Testis (tissue), 3 donors: ENCODE measurements around the gene NANS. TPM values are rescaled to one million over a fixed set of nuclear protein-coding genes. Genes with fewer than 3 reads are reported as not detected.
"Not testable (repeated sequence)": the region's sequence is repeated elsewhere in the genome, so short reads cannot be mapped to it uniquely, and the experiment has no call there.

ENCODE experiments used
- DNase-seq: peaks from one replicate; pipeline ENCODE4 v3.0.0-alpha.2; 2019
- H3K27ac ChIP-seq, 2 donors: fragments of 200-600 bp; sonication (generic); one replicate each; pipeline ENCODE4 v1.5.1; 2019
- H3K27me3 ChIP-seq: fragments of 200-600 bp; sonication (generic); one replicate; pipeline ENCODE4 v1.5.1; 2019
- H3K36me3 ChIP-seq: fragments of 200-600 bp; sonication (generic); one replicate; pipeline ENCODE4 v1.5.1; 2017; ENCODE audit warnings: low read depth; ENCODE audit errors: missing control alignments
- H3K4me1 ChIP-seq: fragments of 200-600 bp; sonication (generic); one replicate; pipeline ENCODE4 v1.5.1; 2019
- H3K4me3 ChIP-seq, 2 donors: fragments of 200-600 bp; sonication (generic); one replicate each; pipeline ENCODE4 v1.5.1; 2017 to 2019
- H3K9me3 ChIP-seq: fragments of 200-600 bp; sonication (generic); one replicate; pipeline ENCODE4 v1.5.1; 2017
- CTCF ChIP-seq, 3 experiments: fragments of 450-650 bp in 2 of 3; fragments of 200-600 bp in 1 of 3; sonication (generic) in 1 of 3; IDR thresholded peaks; one replicate each; pipeline ENCODE4 v1.5.1; 2016 to 2019; ENCODE audit warnings: antibody characterized with exemption in 3 of 3, mild to moderate bottlenecking in 2 of 3, moderate library complexity in 1 of 3
- POLR2A ChIP-seq: fragments of 450-650 bp; IDR thresholded peaks from one replicate; pipeline ENCODE4 v1.6.1; 2017; ENCODE audit warnings: antibody characterized with exemption, mild to moderate bottlenecking, moderate library complexity
- WGBS, 2 donors: methylation state at CpG; one replicate each; pipeline ENCODE4 v1.1.5; 2018; 5-methylcytosine and 5-hydroxymethylcytosine counted together
- intact Hi-C: fragments of 100-400 bp; cut with DNase I; formaldehyde crosslinking; loops from one replicate; pipeline ENCODE4 v1.15.1; 2023; ENCODE audit warnings: low total_unique reads
- polyA plus RNA-seq: library from polyadenylated mRNA; stranded (reverse); fragments of 350-450 nt; fragmentation: Illumina TruSeq; extraction: RNeasy Lipid Tissue Mini Kit (QIAGEN cat#74804); gene quantifications from one replicate; pipeline ENCODE4 v1.2.3, GENCODE V29; 2014; ENCODE audit warnings: low read depth, low replicate concordance; ENCODE audit not compliant: insufficient read depth
- total RNA-seq, 2 donors: library from RNA; depleted of rRNA; stranded (reverse); fragments of >200 nt; gene quantifications; one replicate each; pipeline ENCODE4 v1.2.3, GENCODE V29; 2016

NANS gene
- total and polyA plus RNA-seq, 3 donors from 2014 or later: 34.7 to 82.5 (median 66.5) TPM

- WGBS, 2 donors: 52 to 53% methylated on average over 5 of the region's 5 CpGs
- Histone ChIP-seq H3K9me3 (no peaks in the 10 kb centered on the region), H3K27ac (peak overlapping the region in 1 of 2 donors; percentile 50), H3K4me1 (peaks cover 4% of the 10 kb centered on the region), H3K36me3 (no peaks in the 10 kb centered on the region), H3K4me3 (peak overlapping the region; percentile 65 to 68), H3K27me3 (no peaks in the 10 kb centered on the region)
- peak; percentile 61 for DNase-seq
- TF ChIP-seq CTCF (IDR thresholded peaks at IDR 0.05) (peak in 1 of 3 experiments; percentile 13), POLR2A (no peak)
- intact Hi-C loops: no loop called here
These were observed 61.6 kb downstream of the NANS start for GRCh38 chr9:98117984-98118639.

- TF ChIP-seq CTCF (IDR thresholded peaks at IDR 0.05) (no peak), POLR2A (no peak)
- peak; percentile 41 for DNase-seq
- Histone ChIP-seq H3K27me3 (no peaks in the 10 kb centered on the region), H3K27ac (peak within 1 kb of the TSS; percentile 34 to 50), H3K4me3 (peak within 1 kb of the TSS; percentile 65 to 68), H3K9me3 (no peaks in the 10 kb centered on the region), H3K4me1 (peaks cover 4% of the 10 kb centered on the region), H3K36me3 (no peaks in the 10 kb centered on the region)
- 5 to 11% methylated on average over 27 to 51 of the region's 71 CpGs for WGBS, 2 donors
- intact Hi-C loops: no loop called here
These were observed 62.4 kb downstream of the NANS start, which contains the start of gene TRIM14 for GRCh38 chr9:98118640-98119601. TSS of gene TRIM14 (minus strand) at chr9:98119222. CDS start at chr9:98119188, 34 bp downstream.

GRCh38 chr9:98120476-98120875 is 63.9 kb downstream of the NANS start:
- Histone ChIP-seq H3K36me3 (no peaks in the 10 kb centered on the region), H3K4me3 (no peak overlapping the region), H3K27ac (no peak overlapping the region), H3K27me3 (no peaks in the 10 kb centered on the region), H3K4me1 (peaks cover 4% of the 10 kb centered on the region), H3K9me3 (no peaks in the 10 kb centered on the region)
- TF ChIP-seq POLR2A (no peak), CTCF (IDR thresholded peaks at IDR 0.05) (no peak)
- intact Hi-C loops: no loop called here
- WGBS, 2 donors: 42 to 63% methylated on average over 3 of the region's 3 CpGs
- DNase-seq: no peak

- Histone ChIP-seq H3K36me3 (no peaks in the 10 kb centered on the region), H3K27me3 (no peaks in the 10 kb centered on the region), H3K9me3 (no peaks in the 10 kb centered on the region), H3K4me3 (no peak overlapping the region), H3K4me1 (peaks cover 4% of the 10 kb centered on the region), H3K27ac (peak overlapping the region in 1 of 2 donors; percentile 8)
- 18 to 33% methylated on average over 3 of the region's 3 CpGs for WGBS, 2 donors
- DNase-seq: peak; percentile 54
- TF ChIP-seq CTCF (IDR thresholded peaks at IDR 0.05) (peak in 2 of 3 experiments; percentile 15 to 19), POLR2A (no peak)
- intact Hi-C loops: no loop called here
These were observed 64.5 kb downstream of the NANS start for GRCh38 chr9:98121058-98121457.

- WGBS, 2 donors: 94% methylated on average over 10 to 13 of the region's 13 CpGs
- H3K36me3 ChIP-seq, intact Hi-C loops, H3K27me3 ChIP-seq, H3K4me3 ChIP-seq, H3K4me1 ChIP-seq, DNase-seq, H3K27ac ChIP-seq, H3K9me3 ChIP-seq: not testable (repeated sequence)
These were observed 67.6 kb downstream of the NANS start for GRCh38 chr9:98124091-98124490.
